Activated naive CD8-positive, alpha-beta T cell treated with anti-CD3 and anti-CD28 coated beads, Interleukin-2, amount 50 U/mL, for 24 hours (primary cell): ENCODE measurements around the gene PCMTD2.
"Not testable (repeated sequence)": the region's sequence is repeated elsewhere in the genome, so short reads cannot be mapped to it uniquely, and the experiment has no call there.

ENCODE experiments used
- ATAC-seq: fragments of 150-1000 bp; cut with Tn5 transposase; one replicate; pipeline ENCODE4 v1.10.0; 2021
- DNase-seq: peaks from one replicate; pipeline ENCODE4 v3.0.0; 2021
- H3K27ac Mint-ChIP-seq: one replicate; pipeline ENCODE4 v1.8.0; 2021; ENCODE audit warnings: mild to moderate bottlenecking, mixed read lengths
- H3K27me3 Mint-ChIP-seq: one replicate; pipeline ENCODE4 v1.8.0; 2021; ENCODE audit warnings: mixed read lengths
- H3K36me3 Mint-ChIP-seq: one replicate; pipeline ENCODE4 v1.8.0; 2021; ENCODE audit warnings: low read depth, mixed read lengths
- H3K4me1 Mint-ChIP-seq: one replicate; pipeline ENCODE4 v1.8.0; 2021; ENCODE audit warnings: mixed read lengths
- H3K4me3 Mint-ChIP-seq: one replicate; pipeline ENCODE4 v1.8.0; 2021; ENCODE audit warnings: mild to moderate bottlenecking, moderate library complexity, mixed read lengths
- H3K9me3 Mint-ChIP-seq: one replicate; pipeline ENCODE4 v1.8.0; 2021; ENCODE audit warnings: mixed read lengths

PCMTD2 gene

DNA sequence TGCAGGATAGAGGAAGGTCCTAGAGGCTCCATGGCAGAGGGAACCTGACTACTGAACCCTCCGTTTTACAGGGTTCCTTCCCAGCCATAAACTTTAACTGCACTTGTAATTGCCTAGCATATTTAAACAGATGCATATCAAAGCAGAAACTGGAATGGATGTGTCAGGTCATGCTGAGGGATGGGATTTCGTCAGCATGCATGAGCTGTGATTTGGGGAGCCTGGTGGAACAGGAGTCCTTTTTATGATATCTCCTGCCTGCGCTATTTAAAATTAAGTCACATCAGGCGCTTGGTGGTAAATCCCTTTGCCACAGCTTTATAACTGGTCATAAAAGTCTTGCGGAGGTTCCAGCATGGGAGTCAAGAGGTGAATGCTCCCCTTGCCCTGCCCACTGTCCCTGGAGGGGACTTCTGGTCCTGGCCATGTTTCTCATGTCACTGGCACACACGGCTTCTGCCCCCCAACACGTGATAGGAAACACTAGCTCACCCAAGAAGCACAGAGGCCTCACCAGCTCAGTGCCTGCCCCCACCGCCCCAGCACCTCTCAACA lies 26.0 kb upstream of the PCMTD2 start:
- H3K9me3 Mint-ChIP-seq = no peaks in the 10 kb centered on the region
- DNase-seq (no peak), ATAC-seq (no peak)
- no peaks in the 10 kb centered on the region for H3K36me3 Mint-ChIP-seq
- peaks cover 15% of the 10 kb centered on the region for H3K4me1 Mint-ChIP-seq
- H3K27me3 Mint-ChIP-seq = no peaks in the 10 kb centered on the region
- H3K27ac Mint-ChIP-seq = no peak overlapping the region
- H3K4me3 Mint-ChIP-seq = no peak overlapping the region

DNA sequence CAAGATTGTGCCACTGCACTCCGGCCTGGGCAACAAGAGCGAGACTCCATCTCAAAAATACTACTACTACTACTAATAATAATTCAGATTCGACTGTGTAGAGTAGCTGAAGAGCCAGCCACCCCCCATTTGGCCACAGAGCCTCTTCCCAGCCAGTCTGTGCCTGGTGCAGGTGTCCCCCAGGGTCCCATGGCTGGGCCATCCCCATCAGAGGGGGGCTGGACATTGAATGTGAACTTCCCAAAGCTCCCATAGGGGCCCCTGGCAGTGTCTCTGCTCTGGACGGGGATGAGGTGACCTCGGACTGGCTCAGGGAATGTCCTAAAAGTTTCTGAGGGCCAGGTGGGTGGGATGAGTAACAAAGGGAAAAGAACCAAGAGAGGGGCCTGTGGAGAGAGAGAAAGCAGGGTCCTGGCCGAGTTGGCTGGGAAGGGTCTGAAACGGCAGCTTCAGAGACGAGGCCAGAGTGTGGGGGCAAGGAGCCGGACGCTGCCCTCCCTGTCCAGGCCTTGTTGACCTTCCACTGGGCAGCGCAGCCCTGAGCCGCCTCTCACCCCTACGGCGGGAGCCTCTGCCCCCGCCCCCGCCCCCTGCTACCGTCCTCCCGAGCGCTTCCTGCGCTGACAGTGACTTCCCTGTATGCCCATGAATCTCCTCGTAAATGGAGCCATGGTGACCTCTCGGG lies 24.9 kb upstream of the PCMTD2 start:
- no peaks in the 10 kb centered on the region for H3K27me3 Mint-ChIP-seq
- H3K27ac Mint-ChIP-seq = no peak overlapping the region
- no peaks in the 10 kb centered on the region for H3K9me3 Mint-ChIP-seq
- DNase-seq (no peak), ATAC-seq (no peak)
- no peaks in the 10 kb centered on the region for H3K36me3 Mint-ChIP-seq
- no peak overlapping the region for H3K4me3 Mint-ChIP-seq
- H3K4me1 Mint-ChIP-seq = peaks cover 13% of the 10 kb centered on the region

- peak; percentile 21 for ATAC-seq
- H3K9me3 Mint-ChIP-seq = no peaks in the 10 kb centered on the region
Measured at GRCh38 chr20:64231621-64232550, 23.7 kb upstream of the PCMTD2 start.

GRCh38 chr20:64232794-64233193 lies 22.8 kb upstream of the PCMTD2 start:
- ATAC-seq = no peak
- Mint-ChIP-seq H3K27ac (no peak overlapping the region), H3K27me3 (no peaks in the 10 kb centered on the region), H3K4me3 (no peak overlapping the region), H3K9me3 (no peaks in the 10 kb centered on the region), H3K36me3 (no peaks in the 10 kb centered on the region), H3K4me1 (peaks cover 7% of the 10 kb centered on the region)
- no peak for DNase-seq

More at GRCh38 chr20:64231621-64232550, 23.7 kb upstream of the PCMTD2 start:
- no peak for DNase-seq
- no peak overlapping the region for H3K27ac Mint-ChIP-seq
- H3K27me3 Mint-ChIP-seq = no peaks in the 10 kb centered on the region
- no peak overlapping the region for H3K4me3 Mint-ChIP-seq
- H3K4me1 Mint-ChIP-seq = peaks cover 13% of the 10 kb centered on the region
- no peaks in the 10 kb centered on the region for H3K36me3 Mint-ChIP-seq

GRCh38 chr20:64233725-64234124 lies 21.8 kb upstream of the PCMTD2 start:
- no peak overlapping the region for H3K27ac Mint-ChIP-seq
- no peaks in the 10 kb centered on the region for H3K27me3 Mint-ChIP-seq
- H3K9me3 Mint-ChIP-seq = no peaks in the 10 kb centered on the region
- ATAC-seq (no peak), DNase-seq (no peak)
- H3K36me3 Mint-ChIP-seq = no peaks in the 10 kb centered on the region
- no peak overlapping the region for H3K4me3 Mint-ChIP-seq
- peaks cover 9% of the 10 kb centered on the region for H3K4me1 Mint-ChIP-seq

GRCh38 chr20:64234291-64234791 lies 21.2 kb upstream of the PCMTD2 start:
- Mint-ChIP-seq H3K4me1 (peaks cover 12% of the 10 kb centered on the region), H3K27ac (no peak overlapping the region)

DNA sequence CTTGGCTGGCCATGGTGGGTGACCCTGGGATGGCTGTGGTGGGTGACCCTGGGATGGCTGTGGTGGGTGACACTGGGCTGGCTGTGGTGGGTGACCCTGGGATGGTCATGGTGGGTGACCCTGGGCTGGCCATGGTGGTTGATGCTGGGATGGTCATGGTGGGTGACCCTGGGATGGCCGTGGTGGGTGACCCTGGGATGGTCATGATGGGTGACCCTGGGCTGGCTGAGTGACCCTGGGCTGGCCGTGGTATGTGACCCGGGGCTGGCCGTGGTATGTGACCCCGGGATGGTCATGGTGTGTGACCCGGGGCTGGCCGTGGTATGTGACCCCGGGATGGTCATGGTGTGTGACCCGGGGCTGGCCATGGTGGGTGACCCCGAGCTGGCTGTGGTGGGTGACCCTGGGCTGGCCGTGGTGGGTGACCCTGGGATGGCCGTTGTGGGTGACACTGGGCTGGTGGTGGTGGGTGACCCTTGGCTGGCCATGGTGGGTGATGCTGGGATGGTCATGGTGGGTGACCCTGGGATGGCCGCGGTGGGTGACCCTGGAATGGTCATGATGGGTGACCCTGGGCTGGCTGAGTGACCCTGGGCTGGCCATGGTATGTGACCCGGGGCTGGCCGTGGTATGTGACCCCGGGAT lies 20.5 kb upstream of the PCMTD2 start:
- H3K27me3 Mint-ChIP-seq, H3K9me3 Mint-ChIP-seq, H3K27ac Mint-ChIP-seq, H3K4me3 Mint-ChIP-seq, H3K36me3 Mint-ChIP-seq, ATAC-seq, DNase-seq: not testable (repeated sequence)
- peaks cover 12% of the 10 kb centered on the region for H3K4me1 Mint-ChIP-seq

More at GRCh38 chr20:64234291-64234791, 21.2 kb upstream of the PCMTD2 start:
- no peaks in the 10 kb centered on the region for H3K36me3 Mint-ChIP-seq
- no peak for DNase-seq
- H3K27me3 Mint-ChIP-seq = no peaks in the 10 kb centered on the region
- H3K4me3 Mint-ChIP-seq = no peak overlapping the region
- no peak for ATAC-seq
- H3K9me3 Mint-ChIP-seq = no peaks in the 10 kb centered on the region

DNA sequence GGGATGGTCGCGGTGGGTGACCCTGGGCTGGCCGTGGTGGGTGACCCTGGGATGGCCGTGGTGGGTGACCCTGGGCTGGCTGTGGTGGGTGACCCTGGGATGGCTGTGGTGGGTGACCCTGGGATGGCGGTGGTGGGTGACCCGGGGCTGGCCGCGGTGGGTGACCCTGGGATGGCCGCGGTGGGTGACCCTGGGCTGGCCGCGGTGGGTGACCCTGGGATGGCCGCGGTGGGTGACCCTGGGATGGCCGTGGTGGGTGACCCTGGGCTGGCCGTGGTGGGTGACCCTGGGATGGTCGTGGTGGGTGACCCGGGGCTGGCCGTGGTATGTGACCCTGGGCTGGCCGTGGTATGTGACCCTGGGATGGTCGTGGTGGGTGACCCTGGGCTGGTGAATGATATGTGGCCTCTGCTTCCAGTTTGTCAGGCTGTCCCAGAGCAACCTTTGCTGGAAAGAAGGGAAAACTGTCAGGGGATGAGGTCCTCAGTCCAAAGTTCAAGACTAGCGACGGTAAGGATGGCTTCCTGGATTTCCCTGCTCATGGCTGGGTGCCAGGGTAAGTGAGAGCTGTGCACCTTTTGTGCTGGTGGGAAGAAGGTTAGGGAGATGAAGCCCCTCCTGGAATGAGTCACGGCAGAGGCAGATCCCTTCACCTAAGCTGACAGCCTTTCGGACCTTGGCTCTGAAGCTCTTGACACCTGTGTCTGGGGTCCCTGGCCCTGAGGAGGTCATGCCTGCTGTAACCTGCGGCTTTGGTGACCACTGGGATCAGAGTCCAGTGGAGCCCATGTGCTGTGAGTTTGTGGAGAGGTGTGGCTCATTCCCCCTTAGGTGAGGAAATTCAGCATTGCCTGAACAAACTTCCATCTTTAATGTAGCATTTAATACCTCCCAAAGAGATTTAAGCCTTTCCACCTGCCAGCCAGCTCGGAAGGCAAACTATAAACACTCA lies 19.1 kb upstream of the PCMTD2 start:
- Mint-ChIP-seq H3K27ac (no peak overlapping the region), H3K4me3 (no peak overlapping the region), H3K36me3 (no peaks in the 10 kb centered on the region), H3K4me1 (peaks cover 12% of the 10 kb centered on the region), H3K27me3 (no peaks in the 10 kb centered on the region), H3K9me3 (no peaks in the 10 kb centered on the region)
- ATAC-seq = no peak
- DNase-seq = no peak

DNA sequence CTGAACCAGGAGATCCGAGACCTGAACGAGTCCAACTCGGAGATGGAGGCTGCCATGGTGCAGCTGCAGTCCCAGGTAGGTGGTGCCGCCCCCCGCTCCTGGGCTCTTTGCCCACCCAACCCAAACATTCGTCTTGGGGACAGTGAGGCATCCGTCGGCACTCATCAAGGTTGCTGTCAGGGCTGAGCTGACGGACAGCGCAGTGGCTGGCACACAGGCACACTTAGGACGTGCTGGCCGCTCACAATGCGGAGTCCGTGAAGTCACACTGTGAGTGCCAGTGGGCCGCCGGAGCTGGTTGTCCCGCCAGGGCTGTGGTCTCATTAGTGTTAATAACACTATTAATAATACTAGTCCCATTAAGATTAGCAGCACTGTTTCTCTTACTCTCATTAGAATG lies 18.2 kb upstream of the PCMTD2 start:
- DNase-seq = no peak
- H3K4me3 Mint-ChIP-seq = no peak overlapping the region
- H3K27ac Mint-ChIP-seq = no peak overlapping the region
- H3K27me3 Mint-ChIP-seq = no peaks in the 10 kb centered on the region
- H3K36me3 Mint-ChIP-seq = no peaks in the 10 kb centered on the region
- no peak for ATAC-seq
- peaks cover 12% of the 10 kb centered on the region for H3K4me1 Mint-ChIP-seq
- no peaks in the 10 kb centered on the region for H3K9me3 Mint-ChIP-seq

DNA sequence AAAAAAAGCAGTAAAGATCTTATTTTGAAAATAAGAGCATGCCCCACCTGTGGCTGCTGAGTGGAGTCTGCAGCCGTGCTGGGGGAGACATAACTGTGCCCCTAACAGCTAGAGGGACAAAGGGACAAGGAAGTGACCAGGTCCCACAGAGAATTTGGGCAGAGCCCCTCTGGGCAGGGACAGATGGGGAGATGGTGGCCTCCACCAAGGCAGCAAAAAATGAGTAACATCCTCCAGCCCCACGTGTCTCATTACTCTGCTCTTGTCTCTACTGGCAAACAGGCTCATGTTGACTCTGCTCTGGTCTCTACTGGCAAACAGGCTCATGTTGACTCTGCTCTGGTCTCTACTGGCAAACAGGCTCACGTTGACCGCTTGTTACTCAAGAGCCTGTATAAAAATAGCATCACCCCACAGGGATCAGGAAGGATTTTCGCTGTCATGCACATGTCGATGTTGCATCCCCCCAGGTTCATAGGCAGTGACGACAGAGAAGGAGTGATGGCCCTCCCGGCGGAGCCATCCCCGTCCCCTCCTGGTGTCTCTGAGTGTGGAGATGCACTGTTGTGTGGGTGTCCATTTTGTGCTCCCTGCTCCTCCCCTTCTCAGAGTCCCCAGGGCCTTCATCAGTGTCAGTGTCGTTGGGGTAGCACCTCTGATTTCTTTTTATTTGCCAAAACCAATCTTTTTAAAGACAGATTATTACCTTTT lies 17.3 kb upstream of the PCMTD2 start:
- ATAC-seq = no peak
- Mint-ChIP-seq H3K9me3 (no peaks in the 10 kb centered on the region), H3K36me3 (no peaks in the 10 kb centered on the region), H3K4me1 (peaks cover 11% of the 10 kb centered on the region), H3K27me3 (no peaks in the 10 kb centered on the region), H3K4me3 (no peak overlapping the region), H3K27ac (no peak overlapping the region)
- DNase-seq = no peak

- ATAC-seq = no peak
- Mint-ChIP-seq H3K27ac (no peak overlapping the region), H3K27me3 (no peaks in the 10 kb centered on the region), H3K36me3 (no peaks in the 10 kb centered on the region), H3K4me3 (no peak overlapping the region), H3K9me3 (no peaks in the 10 kb centered on the region), H3K4me1 (peaks cover 5% of the 10 kb centered on the region)
- no peak for DNase-seq
Measured at GRCh38 chr20:64238851-64239387, 16.6 kb upstream of the PCMTD2 start.

DNA sequence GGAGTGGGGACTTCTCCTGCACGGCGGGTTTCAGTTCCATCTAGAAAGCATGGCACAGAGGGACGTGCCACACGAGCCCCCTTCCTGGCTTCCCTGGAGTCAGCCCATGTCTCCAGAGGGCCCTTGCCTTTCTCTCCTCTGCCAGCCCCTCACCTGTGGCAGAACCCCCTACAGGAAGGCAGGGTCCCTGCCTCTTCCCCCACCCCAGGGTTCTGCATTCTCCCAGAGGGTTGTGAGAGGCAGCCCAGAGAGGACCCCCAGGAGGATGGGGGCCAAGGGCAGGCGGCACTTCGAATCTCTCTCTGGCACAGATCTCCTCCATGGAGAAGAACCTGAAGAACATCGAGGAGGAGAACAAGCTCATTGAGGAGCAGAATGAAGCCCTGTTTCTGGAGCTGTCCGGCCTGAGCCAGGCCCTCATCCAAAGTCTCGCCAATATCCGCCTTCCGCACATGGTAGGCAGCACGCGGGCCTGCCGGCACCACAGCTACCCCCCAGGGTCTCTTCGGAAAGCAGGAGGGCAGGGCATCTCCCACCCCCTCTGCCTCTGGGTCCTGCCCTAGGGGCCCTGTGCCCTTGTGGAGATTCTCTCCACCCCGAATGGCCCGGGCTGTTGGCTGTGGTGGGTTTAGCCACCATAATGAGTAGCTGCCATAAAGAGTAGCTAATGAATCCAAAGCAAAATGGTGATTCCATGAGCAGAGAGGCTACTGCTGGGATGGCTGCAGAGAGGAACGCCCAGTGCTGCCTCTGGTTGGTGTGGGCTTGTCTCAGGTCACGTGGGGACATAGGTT lies 15.9 kb upstream of the PCMTD2 start:
- Mint-ChIP-seq H3K4me3 (no peak overlapping the region), H3K9me3 (no peaks in the 10 kb centered on the region), H3K4me1 (peaks cover 5% of the 10 kb centered on the region), H3K27me3 (no peaks in the 10 kb centered on the region), H3K27ac (no peak overlapping the region), H3K36me3 (no peaks in the 10 kb centered on the region)
- DNase-seq (no peak), ATAC-seq (no peak)
